HEK293 (cell line): Measurements from ENCODE around the gene DMD.

ENCODE experiments used
- REST ChIP-seq: fragments of 450-650 bp; formaldehyde crosslinking; IDR thresholded peaks from 2 replicates; pipeline ENCODE4 v1.5.1; 2016; ENCODE audit warnings: missing biosample characterization, missing genetic modification characterization
- ZNF132 ChIP-seq: fragments of 450-650 bp; formaldehyde crosslinking; IDR thresholded peaks from 2 replicates; pipeline ENCODE4 v1.5.1; 2017; ENCODE audit warnings: missing biosample characterization, missing genetic modification characterization, borderline replicate concordance

- TF ChIP-seq REST (tag by site-specific recombination) (no peak), ZNF132 (tag by site-specific recombination) (no peak)
Measured at GRCh38 chrX:32954125-32954524, 257.2 kb downstream of the DMD start.
